Stimulated activated effector memory CD8-positive, alpha-beta T cell treated with anti-CD3 and anti-CD28 coated beads, Interleukin-12 subunit alpha, Interleukin-12 subunit beta, amount 100 ng/mL, for 72 hours (primary cell): Measurements from ENCODE around the gene SEC14L5.
"Not testable (repeated sequence)": the region's sequence is repeated elsewhere in the genome, so short reads cannot be mapped to it uniquely, and the experiment has no call there.

Experiments
- ATAC-seq: fragments of 150-1000 bp; cut with Tn5 transposase; 2 replicates; pipeline ENCODE4 v1.10.0; 2021
- DNase-seq, 2 donors: peaks; one replicate each; pipeline ENCODE4 v3.0.0; 2021 to 2022; ENCODE audit warnings: low spot score in 2 of 2
- H3K27ac Mint-ChIP-seq: one replicate; pipeline ENCODE4 v1.8.0; 2022; ENCODE audit warnings: mild to moderate bottlenecking, mixed read lengths
- H3K36me3 Mint-ChIP-seq: one replicate; pipeline ENCODE4 v1.8.0; 2022; ENCODE audit warnings: mild to moderate bottlenecking, mixed read lengths
- H3K4me1 Mint-ChIP-seq: one replicate; pipeline ENCODE4 v1.8.0; 2022; ENCODE audit warnings: mixed read lengths
- H3K4me3 Mint-ChIP-seq: one replicate; pipeline ENCODE4 v1.8.0; 2022; ENCODE audit warnings: mild to moderate bottlenecking, mixed read lengths
- H3K9me3 Mint-ChIP-seq: one replicate; pipeline ENCODE4 v1.8.0; 2022; ENCODE audit warnings: mixed read lengths

Gene SEC14L5

GRCh38 chr16:4924593-4925292 lies 33.4 kb upstream of the SEC14L5 start:
- Mint-ChIP-seq H3K4me3 (no peak overlapping the region), H3K4me1 (no peaks in the 10 kb centered on the region), H3K9me3 (peaks cover 7% of the 10 kb centered on the region), H3K27ac (no peak overlapping the region), H3K36me3 (no peaks in the 10 kb centered on the region)
- ATAC-seq = no peak
- DNase-seq = no peak

- DNase-seq = no peak
- H3K36me3 Mint-ChIP-seq = no peaks in the 10 kb centered on the region
- no peak overlapping the region for H3K27ac Mint-ChIP-seq
- no peak overlapping the region for H3K4me3 Mint-ChIP-seq
- H3K9me3 Mint-ChIP-seq = peaks cover 7% of the 10 kb centered on the region
- no peak for ATAC-seq
- H3K4me1 Mint-ChIP-seq = no peaks in the 10 kb centered on the region
Measured at GRCh38 chr16:4925293-4925607, 32.9 kb upstream of the SEC14L5 start.

- H3K27ac Mint-ChIP-seq = no peak overlapping the region
- H3K36me3 Mint-ChIP-seq = no peaks in the 10 kb centered on the region
- no peak overlapping the region for H3K4me3 Mint-ChIP-seq
- peaks cover 7% of the 10 kb centered on the region for H3K9me3 Mint-ChIP-seq
- DNase-seq (no peak), ATAC-seq (no peak)
- no peaks in the 10 kb centered on the region for H3K4me1 Mint-ChIP-seq
Measured at GRCh38 chr16:4925791-4926190, 32.3 kb upstream of the SEC14L5 start.

GRCh38 chr16:4926928-4927327 lies 31.2 kb upstream of the SEC14L5 start:
- Mint-ChIP-seq H3K4me3 (no peak overlapping the region), H3K9me3 (peaks cover 7% of the 10 kb centered on the region), H3K36me3 (no peaks in the 10 kb centered on the region), H3K27ac (no peak overlapping the region), H3K4me1 (no peaks in the 10 kb centered on the region)
- no peak for DNase-seq
- no peak for ATAC-seq

GRCh38 chr16:4927661-4928060 lies 30.5 kb upstream of the SEC14L5 start:
- Mint-ChIP-seq H3K27ac (no peak overlapping the region), H3K36me3 (no peaks in the 10 kb centered on the region), H3K9me3 (peaks cover 7% of the 10 kb centered on the region), H3K4me1 (no peaks in the 10 kb centered on the region), H3K4me3 (no peak overlapping the region)
- ATAC-seq = no peak
- no peak for DNase-seq

- peaks cover 7% of the 10 kb centered on the region for H3K9me3 Mint-ChIP-seq
- DNase-seq (no peak), ATAC-seq (no peak)
- no peaks in the 10 kb centered on the region for H3K4me1 Mint-ChIP-seq
- no peak overlapping the region for H3K4me3 Mint-ChIP-seq
- no peaks in the 10 kb centered on the region for H3K36me3 Mint-ChIP-seq
- H3K27ac Mint-ChIP-seq = no peak overlapping the region
Measured at GRCh38 chr16:4928227-4928626, 29.9 kb upstream of the SEC14L5 start.

GRCh38 chr16:4929619-4930018 lies 28.5 kb upstream of the SEC14L5 start:
- not testable (repeated sequence) for H3K9me3 Mint-ChIP-seq, H3K27ac Mint-ChIP-seq, H3K4me1 Mint-ChIP-seq, H3K36me3 Mint-ChIP-seq, ATAC-seq, H3K4me3 Mint-ChIP-seq, DNase-seq

GRCh38 chr16:4931381-4931780 lies 26.7 kb upstream of the SEC14L5 start:
- DNase-seq = no peak
- Mint-ChIP-seq H3K9me3 (peaks cover 7% of the 10 kb centered on the region), H3K36me3 (no peaks in the 10 kb centered on the region), H3K27ac (no peak overlapping the region), H3K4me1 (peaks cover under 1% of the 10 kb centered on the region), H3K4me3 (no peak overlapping the region)
- ATAC-seq = no peak

GRCh38 chr16:4933433-4933832 lies 24.7 kb upstream of the SEC14L5 start:
- Mint-ChIP-seq H3K36me3 (no peaks in the 10 kb centered on the region), H3K9me3 (no peaks in the 10 kb centered on the region), H3K4me1 (peaks cover 6% of the 10 kb centered on the region), H3K27ac (no peak overlapping the region), H3K4me3 (no peak overlapping the region)
- no peak for ATAC-seq
- no peak for DNase-seq

- no peak overlapping the region for H3K27ac Mint-ChIP-seq
- no peak for ATAC-seq
Measured at GRCh38 chr16:4933871-4934395, 24.2 kb upstream of the SEC14L5 start.

GRCh38 chr16:4934591-4934990 lies 23.5 kb upstream of the SEC14L5 start:
- H3K36me3 Mint-ChIP-seq = no peaks in the 10 kb centered on the region
- no peaks in the 10 kb centered on the region for H3K9me3 Mint-ChIP-seq
- no peak for ATAC-seq
- H3K27ac Mint-ChIP-seq = no peak overlapping the region
- no peak for DNase-seq
- peaks cover 6% of the 10 kb centered on the region for H3K4me1 Mint-ChIP-seq
- H3K4me3 Mint-ChIP-seq = no peak overlapping the region

More at GRCh38 chr16:4933871-4934395, 24.2 kb upstream of the SEC14L5 start:
- Mint-ChIP-seq H3K9me3 (no peaks in the 10 kb centered on the region), H3K36me3 (no peaks in the 10 kb centered on the region), H3K4me3 (no peak overlapping the region), H3K4me1 (peaks cover 6% of the 10 kb centered on the region)
- no peak for DNase-seq

- Mint-ChIP-seq H3K36me3 (no peaks in the 10 kb centered on the region), H3K4me3 (peak overlapping the region; percentile 70), H3K4me1 (peaks cover 6% of the 10 kb centered on the region), H3K27ac (no peak overlapping the region), H3K9me3 (no peaks in the 10 kb centered on the region)
- ATAC-seq (no peak), DNase-seq (no peak)
Measured at GRCh38 chr16:4935241-4935855, 22.8 kb upstream of the SEC14L5 start.

- H3K4me3 Mint-ChIP-seq = peak overlapping the region; percentile 70
- ATAC-seq = peak; percentile 20
- no peak for DNase-seq
- H3K4me1 Mint-ChIP-seq = peaks cover 6% of the 10 kb centered on the region
- H3K27ac Mint-ChIP-seq = no peak overlapping the region
- no peaks in the 10 kb centered on the region for H3K9me3 Mint-ChIP-seq
- no peaks in the 10 kb centered on the region for H3K36me3 Mint-ChIP-seq
Measured at GRCh38 chr16:4936181-4936990, 21.7 kb upstream of the SEC14L5 start.

- no peak within 1 kb of the TSS for H3K27ac Mint-ChIP-seq
- H3K36me3 Mint-ChIP-seq = no peaks in the 10 kb centered on the region
- DNase-seq = no peak
- no peaks in the 10 kb centered on the region for H3K9me3 Mint-ChIP-seq
- peaks cover 6% of the 10 kb centered on the region for H3K4me1 Mint-ChIP-seq
- ATAC-seq = peak; percentile 49
- peak within 1 kb of the TSS; percentile 70 for H3K4me3 Mint-ChIP-seq
Measured at GRCh38 chr16:4936991-4937781, 20.9 kb upstream of the SEC14L5 start, which contains the start of gene PPL. TSS of gene PPL (minus strand) at chr16:4937148. CDS start at chr16:4937045, 103 bp downstream.
